Measurements from ENCODE around the gene DUOXA1.

GRCh38 chr15:45134046-45134445, 4.4 kb upstream of the DUOXA1 start:
- TF ChIP-seq, protein P1, sequence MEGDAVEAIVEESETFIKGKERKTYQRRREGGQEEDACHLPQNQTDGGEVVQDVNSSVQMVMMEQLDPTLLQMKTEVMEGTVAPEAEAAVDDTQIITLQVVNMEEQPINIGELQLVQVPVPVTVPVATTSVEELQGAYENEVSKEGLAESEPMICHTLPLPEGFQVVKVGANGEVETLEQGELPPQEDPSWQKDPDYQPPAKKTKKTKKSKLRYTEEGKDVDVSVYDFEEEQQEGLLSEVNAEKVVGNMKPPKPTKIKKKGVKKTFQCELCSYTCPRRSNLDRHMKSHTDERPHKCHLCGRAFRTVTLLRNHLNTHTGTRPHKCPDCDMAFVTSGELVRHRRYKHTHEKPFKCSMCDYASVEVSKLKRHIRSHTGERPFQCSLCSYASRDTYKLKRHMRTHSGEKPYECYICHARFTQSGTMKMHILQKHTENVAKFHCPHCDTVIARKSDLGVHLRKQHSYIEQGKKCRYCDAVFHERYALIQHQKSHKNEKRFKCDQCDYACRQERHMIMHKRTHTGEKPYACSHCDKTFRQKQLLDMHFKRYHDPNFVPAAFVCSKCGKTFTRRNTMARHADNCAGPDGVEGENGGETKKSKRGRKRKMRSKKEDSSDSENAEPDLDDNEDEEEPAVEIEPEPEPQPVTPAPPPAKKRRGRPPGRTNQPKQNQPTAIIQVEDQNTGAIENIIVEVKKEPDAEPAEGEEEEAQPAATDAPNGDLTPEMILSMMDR (IDR thresholded peaks at IDR 0.05) = no peak
- no peak for TF ChIP-seq EZH2 (IDR thresholded peaks at IDR 0.05; ENCODE audit: borderline replicate concordance, insufficient read depth, low read depth, low read length, poor library complexity, severe bottlenecking)
